Measurements from ENCODE around the gene CEP290. TPM values are rescaled to one million over a fixed set of nuclear protein-coding genes. Genes with fewer than 3 reads are reported as not detected.

Gene CEP290
- total and polyA plus RNA-seq, 2 of the 13 experiments (the other 11 are each of a cell fraction or from before 2014, with no cell fraction given), result 2.4 to 10.8 TPM

DNA sequence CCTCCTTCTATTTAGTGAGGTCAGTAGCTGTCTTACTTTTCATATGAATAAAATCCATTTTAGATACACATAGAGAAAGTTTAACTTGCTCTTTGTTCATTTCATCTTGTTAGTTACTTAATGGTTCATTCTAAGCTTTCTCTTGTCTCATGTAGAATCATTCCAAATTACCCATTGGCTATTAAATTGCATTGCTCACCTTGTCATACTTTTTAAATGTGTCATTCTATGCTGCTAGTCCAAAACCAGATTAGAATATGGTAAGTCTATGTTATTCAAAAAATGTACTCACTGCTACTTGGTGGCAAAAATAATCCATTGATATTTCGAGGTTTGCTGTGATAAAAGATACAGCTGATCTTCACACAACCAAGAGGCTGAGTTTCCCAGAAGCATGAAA, 115.7 kb downstream of the CEP290 start:
- peak overlapping the region; percentile 54 for H2AFZ ChIP-seq (ENCODE audit: low read length)
- 0% methylated on average over 1 of the region's 1 CpG for WGBS (ENCODE audit: low lambda C conversion rate)
- H3K9ac ChIP-seq (ENCODE audit: insufficient read depth, low read depth, low read length), result no peak overlapping the region
- CTCF ChIA-PET (ENCODE audit: low intra/inter-chr PET ratio, low total read pairs), result no interaction called here
- no peak overlapping the region for H3K4me2 ChIP-seq (ENCODE audit: low read depth, low read length)
- intact Hi-C loops (cut with micrococcal nuclease; ENCODE audit: unreplicated experiment), result no loop called here
- no peaks in the 10 kb centered on the region for H4K20me1 ChIP-seq (ENCODE audit: insufficient read depth, low read length)
- BruUV-seq (replicated peaks), result no TSS peak
- no peak overlapping the region for H3K4me3 ChIP-seq (replicated peaks in 1 of 3; ENCODE audit: insufficient read depth in 1 of 3, low read depth in 2 of 3, low read length in 3 of 3)
- no peaks in the 10 kb centered on the region for H3K9me3 ChIP-seq (ENCODE audit: low read length)
- POLR2A ChIA-PET, result no interaction called here
- TF ChIP-seq, protein P1, sequence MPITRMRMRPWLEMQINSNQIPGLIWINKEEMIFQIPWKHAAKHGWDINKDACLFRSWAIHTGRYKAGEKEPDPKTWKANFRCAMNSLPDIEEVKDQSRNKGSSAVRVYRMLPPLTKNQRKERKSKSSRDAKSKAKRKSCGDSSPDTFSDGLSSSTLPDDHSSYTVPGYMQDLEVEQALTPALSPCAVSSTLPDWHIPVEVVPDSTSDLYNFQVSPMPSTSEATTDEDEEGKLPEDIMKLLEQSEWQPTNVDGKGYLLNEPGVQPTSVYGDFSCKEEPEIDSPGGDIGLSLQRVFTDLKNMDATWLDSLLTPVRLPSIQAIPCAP (CRISPR knock-in tag; IDR thresholded peaks at IDR 0.05; ENCODE audit: low read depth), result no peak
- TF ChIP-seq ZNF335 (CRISPR knock-in tag; IDR thresholded peaks at IDR 0.05), result no peak
- TF ChIP-seq, protein P2, sequence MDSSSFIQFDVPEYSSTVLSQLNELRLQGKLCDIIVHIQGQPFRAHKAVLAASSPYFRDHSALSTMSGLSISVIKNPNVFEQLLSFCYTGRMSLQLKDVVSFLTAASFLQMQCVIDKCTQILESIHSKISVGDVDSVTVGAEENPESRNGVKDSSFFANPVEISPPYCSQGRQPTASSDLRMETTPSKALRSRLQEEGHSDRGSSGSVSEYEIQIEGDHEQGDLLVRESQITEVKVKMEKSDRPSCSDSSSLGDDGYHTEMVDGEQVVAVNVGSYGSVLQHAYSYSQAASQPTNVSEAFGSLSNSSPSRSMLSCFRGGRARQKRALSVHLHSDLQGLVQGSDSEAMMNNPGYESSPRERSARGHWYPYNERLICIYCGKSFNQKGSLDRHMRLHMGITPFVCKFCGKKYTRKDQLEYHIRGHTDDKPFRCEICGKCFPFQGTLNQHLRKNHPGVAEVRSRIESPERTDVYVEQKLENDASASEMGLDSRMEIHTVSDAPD (CRISPR knock-in tag; IDR thresholded peaks at IDR 0.05), result no peak
- TF ChIP-seq, protein P3, sequence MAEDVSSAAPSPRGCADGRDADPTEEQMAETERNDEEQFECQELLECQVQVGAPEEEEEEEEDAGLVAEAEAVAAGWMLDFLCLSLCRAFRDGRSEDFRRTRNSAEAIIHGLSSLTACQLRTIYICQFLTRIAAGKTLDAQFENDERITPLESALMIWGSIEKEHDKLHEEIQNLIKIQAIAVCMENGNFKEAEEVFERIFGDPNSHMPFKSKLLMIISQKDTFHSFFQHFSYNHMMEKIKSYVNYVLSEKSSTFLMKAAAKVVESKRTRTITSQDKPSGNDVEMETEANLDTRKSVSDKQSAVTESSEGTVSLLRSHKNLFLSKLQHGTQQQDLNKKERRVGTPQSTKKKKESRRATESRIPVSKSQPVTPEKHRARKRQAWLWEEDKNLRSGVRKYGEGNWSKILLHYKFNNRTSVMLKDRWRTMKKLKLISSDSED (CRISPR knock-in tag; IDR thresholded peaks at IDR 0.05), result no peak
- TF ChIP-seq NFE2L2 (IDR thresholded peaks at IDR 0.05; ENCODE audit: low read length), result no peak
- no peak for TF ChIP-seq ZNF607 (CRISPR knock-in tag; IDR thresholded peaks at IDR 0.05; ENCODE audit: borderline replicate concordance)
- TF ChIP-seq ZNF121 (CRISPR knock-in tag; IDR thresholded peaks at IDR 0.05), result no peak
- TF ChIP-seq HMGA1 (CRISPR knock-in tag; conservative IDR thresholded peaks at IDR 0.05), result no peak
- no peak for TF ChIP-seq ZNF883 (CRISPR knock-in tag; IDR thresholded peaks at IDR 0.05; ENCODE audit: not compliant biosample characterization)
- no peak for TF ChIP-seq ZNF792 (CRISPR knock-in tag; IDR thresholded peaks at IDR 0.05)
- TF ChIP-seq, protein P4, sequence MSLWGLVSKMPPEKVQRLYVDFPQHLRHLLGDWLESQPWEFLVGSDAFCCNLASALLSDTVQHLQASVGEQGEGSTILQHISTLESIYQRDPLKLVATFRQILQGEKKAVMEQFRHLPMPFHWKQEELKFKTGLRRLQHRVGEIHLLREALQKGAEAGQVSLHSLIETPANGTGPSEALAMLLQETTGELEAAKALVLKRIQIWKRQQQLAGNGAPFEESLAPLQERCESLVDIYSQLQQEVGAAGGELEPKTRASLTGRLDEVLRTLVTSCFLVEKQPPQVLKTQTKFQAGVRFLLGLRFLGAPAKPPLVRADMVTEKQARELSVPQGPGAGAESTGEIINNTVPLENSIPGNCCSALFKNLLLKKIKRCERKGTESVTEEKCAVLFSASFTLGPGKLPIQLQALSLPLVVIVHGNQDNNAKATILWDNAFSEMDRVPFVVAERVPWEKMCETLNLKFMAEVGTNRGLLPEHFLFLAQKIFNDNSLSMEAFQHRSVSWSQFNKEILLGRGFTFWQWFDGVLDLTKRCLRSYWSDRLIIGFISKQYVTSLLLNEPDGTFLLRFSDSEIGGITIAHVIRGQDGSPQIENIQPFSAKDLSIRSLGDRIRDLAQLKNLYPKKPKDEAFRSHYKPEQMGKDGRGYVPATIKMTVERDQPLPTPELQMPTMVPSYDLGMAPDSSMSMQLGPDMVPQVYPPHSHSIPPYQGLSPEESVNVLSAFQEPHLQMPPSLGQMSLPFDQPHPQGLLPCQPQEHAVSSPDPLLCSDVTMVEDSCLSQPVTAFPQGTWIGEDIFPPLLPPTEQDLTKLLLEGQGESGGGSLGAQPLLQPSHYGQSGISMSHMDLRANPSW (CRISPR knock-in tag; IDR thresholded peaks at IDR 0.05; ENCODE audit: borderline replicate concordance), result no peak
- TF ChIP-seq CEBPG (CRISPR knock-in tag; IDR thresholded peaks at IDR 0.05), result no peak
- no peaks in the 10 kb centered on the region for H3K36me3 ChIP-seq (replicated peaks in 1 of 2; ENCODE audit: control insufficient read depth in 1 of 2, insufficient read depth in 2 of 2, low read length in 2 of 2)
- H3K27ac ChIP-seq (ENCODE audit: extremely low read length, insufficient read depth, low read length), result no peak overlapping the region
- no peaks in the 10 kb centered on the region for H3K79me2 ChIP-seq (ENCODE audit: insufficient read depth, low read length)
- FAIRE-seq, result no peak
- ATAC-seq, result no peak
- in situ Hi-C loops (cut with HindIII; ENCODE audit: extremely low pct_ligation_motif_present, low pct_unique_long_range_greater_than_20kb), result no loop called here
- DNase-seq (ENCODE audit: low spot score), result no peak
- no peaks in the 10 kb centered on the region for H3K27me3 ChIP-seq (ENCODE audit: control insufficient read depth in 1 of 2, insufficient read depth in 2 of 2, low read length in 2 of 2)
- no peaks in the 10 kb centered on the region for H3K4me1 ChIP-seq (ENCODE audit: insufficient read depth, low read length)
